ENCODE data around the gene NBL1. TPM values are rescaled to one million over a fixed set of nuclear protein-coding genes. Genes with fewer than 3 reads are reported as not detected.

The NBL1 gene
- total RNA-seq, 3 donors from 2014 or later, result 320 to 457 (median 426) TPM

GRCh38 chr1:19700079-19700777 lies 56.1 kb downstream of the NBL1 start:
- Histone ChIP-seq H3K9me3 (no peaks in the 10 kb centered on the region), H3K36me3 (ENCODE audit: low read depth) (no peaks in the 10 kb centered on the region), H3K4me3 (no peak overlapping the region), H3K4me1 (ENCODE audit: low read depth) (peaks cover 4% of the 10 kb centered on the region)
- TF ChIP-seq CTCF (IDR thresholded peaks at IDR 0.05), result no peak
- ATAC-seq (no peak), DNase-seq (no peak)
- intact Hi-C loops (cut with DNase I, micrococcal nuclease), result no loop called here

- ATAC-seq, result no peak
- Histone ChIP-seq H3K9me3 (no peaks in the 10 kb centered on the region), H3K4me1 (ENCODE audit: low read depth) (peaks cover 4% of the 10 kb centered on the region), H3K4me3 (no peak overlapping the region), H3K36me3 (ENCODE audit: low read depth) (no peaks in the 10 kb centered on the region)
- no peak for DNase-seq
- TF ChIP-seq CTCF (IDR thresholded peaks at IDR 0.05), result no peak
- intact Hi-C loops (cut with DNase I, micrococcal nuclease), result no loop called here
Measured at GRCh38 chr1:19703280-19703679, 59.2 kb downstream of the NBL1 start.

- intact Hi-C loops (cut with DNase I, micrococcal nuclease), result no loop called here
- no peaks in the 10 kb centered on the region for H3K9me3 ChIP-seq
- H3K4me3 ChIP-seq, result no peak overlapping the region
- TF ChIP-seq CTCF (IDR thresholded peaks at IDR 0.05), result peak; percentile 91
- peak; percentile 65 to 82 (median 81) for DNase-seq
- peaks cover 4% of the 10 kb centered on the region for H3K4me1 ChIP-seq (ENCODE audit: low read depth)
- no peaks in the 10 kb centered on the region for H3K36me3 ChIP-seq (ENCODE audit: low read depth)
- ATAC-seq, result peak; percentile 97
Measured at GRCh38 chr1:19704247-19705113, 60.4 kb downstream of the NBL1 start.

- H3K4me1 ChIP-seq (ENCODE audit: low read depth), result peaks cover 4% of the 10 kb centered on the region
- no peaks in the 10 kb centered on the region for H3K36me3 ChIP-seq (ENCODE audit: low read depth)
- DNase-seq (no peak), ATAC-seq (no peak)
- no peak for TF ChIP-seq CTCF (IDR thresholded peaks at IDR 0.05)
- no peaks in the 10 kb centered on the region for H3K9me3 ChIP-seq
- no peak overlapping the region for H3K4me3 ChIP-seq
- intact Hi-C loops (cut with DNase I, micrococcal nuclease), result no loop called here
Measured at GRCh38 chr1:19705464-19705863, 61.4 kb downstream of the NBL1 start.

- no peak for DNase-seq
- no peak for TF ChIP-seq CTCF (IDR thresholded peaks at IDR 0.05)
- H3K4me1 ChIP-seq (ENCODE audit: low read depth), result peaks cover 4% of the 10 kb centered on the region
- H3K4me3 ChIP-seq, result no peak overlapping the region
- intact Hi-C loops (cut with DNase I, micrococcal nuclease), result no loop called here
- no peaks in the 10 kb centered on the region for H3K36me3 ChIP-seq (ENCODE audit: low read depth)
- no peaks in the 10 kb centered on the region for H3K9me3 ChIP-seq
- ATAC-seq, result no peak
Measured at GRCh38 chr1:19706136-19706535, 62.0 kb downstream of the NBL1 start.

Other genes with a start within 250 kb of the NBL1 start
- gene CAPZB, start 158.8 kb upstream of the NBL1 start, total RNA-seq, result 100 to 1,000 TPM; 346 to 393 (median 381) TPM
- gene HTR6, start 20.6 kb downstream of the NBL1 start, total RNA-seq, result not detected
- gene TMCO4, start 155.6 kb downstream of the NBL1 start, total RNA-seq, result 10 to 100 TPM; 27.9 to 42.8 (median 31.9) TPM
- 10 to 100 TPM; 15.1 to 42.6 (median 41.0) TPM for gene RNF186, start 171.0 kb downstream of the NBL1 start, total RNA-seq
- gene OTUD3, start 238.1 kb downstream of the NBL1 start, total RNA-seq, result 10 to 100 TPM in 2 of 3 donors, 1 to 10 TPM in 1; 7.8 to 15.4 (median 11.6) TPM